Neural crest cell (in vitro differentiated cells): Measurements from ENCODE around the gene TMEM209. TPM values are rescaled to one million over a fixed set of nuclear protein-coding genes. Genes with fewer than 3 reads are reported as not detected.
"Not testable (repeated sequence)": the region's sequence is repeated elsewhere in the genome, so short reads cannot be mapped to it uniquely, and the experiment has no call there.

ENCODE experiments used
- DNase-seq: peaks from one replicate; pipeline ENCODE4 v3.0.0; 2021; ENCODE audit warnings: low read depth, mixed read lengths, low spot score
- H3K27ac Mint-ChIP-seq: one replicate; pipeline ENCODE4 v1.8.0; 2021; ENCODE audit warnings: mild to moderate bottlenecking, mixed read lengths; ENCODE audit not compliant: unreplicated experiment
- H3K27me3 Mint-ChIP-seq: 2 replicates; pipeline ENCODE4 v1.8.0; 2021; ENCODE audit warnings: low read depth, mild to moderate bottlenecking, mixed read lengths
- H3K36me3 Mint-ChIP-seq: 2 replicates; pipeline ENCODE4 v1.8.0; 2021; ENCODE audit warnings: low read depth, mild to moderate bottlenecking, mixed read lengths
- H3K4me1 Mint-ChIP-seq: 2 replicates; pipeline ENCODE4 v1.8.0; 2021; ENCODE audit warnings: mixed read lengths
- H3K4me3 Mint-ChIP-seq: one replicate; pipeline ENCODE4 v1.8.0; 2021; ENCODE audit warnings: mild to moderate bottlenecking, mixed read lengths
- H3K9me3 Mint-ChIP-seq: 2 replicates; pipeline ENCODE4 v1.8.0; 2021; ENCODE audit warnings: mixed read lengths
- CTCF ChIP-seq: fragments of 200-600 bp; sonication (generic); conservative IDR thresholded peaks from 2 replicates; pipeline ENCODE4 v1.5.0; 2021; ENCODE audit warnings: antibody characterized with exemption, mild to moderate bottlenecking
- total RNA-seq: library from RNA; stranded (reverse); gene quantifications from 2 replicates; pipeline ENCODE4 v1.2.1, GENCODE V29; 2021

Gene TMEM209
- total RNA-seq, 1 donor from 2014 or later: 43.6 TPM

DNA sequence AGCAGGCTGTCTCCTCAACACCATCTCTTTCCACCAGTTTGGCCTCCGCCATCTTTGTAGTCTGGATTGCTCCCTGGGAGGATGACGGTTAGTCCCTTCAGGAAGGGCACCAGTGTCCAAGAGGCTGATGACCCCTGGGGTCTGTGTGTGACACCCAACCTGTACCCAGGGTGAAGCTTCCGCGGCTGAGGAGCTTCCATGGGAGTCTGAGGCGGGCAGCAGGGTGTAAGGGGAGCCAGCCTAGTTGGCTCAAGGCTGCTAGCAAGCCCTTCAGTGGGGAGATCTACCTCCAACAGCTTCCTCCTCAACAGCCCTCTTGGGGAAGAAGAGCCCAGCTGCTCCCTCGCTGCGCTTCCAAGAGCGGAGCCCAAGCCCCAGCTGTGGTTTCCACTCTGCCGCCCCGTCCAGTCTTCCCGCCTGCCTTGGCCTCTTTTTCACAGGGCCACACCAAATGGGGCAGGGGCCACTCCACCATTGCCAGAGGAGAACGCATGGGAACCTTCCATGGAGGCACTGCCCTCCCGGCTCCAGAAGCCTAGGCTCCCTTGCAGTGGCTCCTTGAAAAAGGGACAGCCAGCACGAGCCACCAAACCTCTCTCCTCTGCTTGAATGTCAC is 57.4 kb downstream of the TMEM209 start:
- no peak overlapping the region for H3K27ac Mint-ChIP-seq
- H3K4me3 Mint-ChIP-seq: no peak overlapping the region
- H3K36me3 Mint-ChIP-seq: no peaks in the 10 kb centered on the region
- H3K9me3 Mint-ChIP-seq: no peaks in the 10 kb centered on the region
- H3K4me1 Mint-ChIP-seq: peaks cover 12% of the 10 kb centered on the region
- DNase-seq: no peak
- no peak for TF ChIP-seq CTCF
- no peaks in the 10 kb centered on the region for H3K27me3 Mint-ChIP-seq

- no peak overlapping the region for H3K4me3 Mint-ChIP-seq
- no peak for TF ChIP-seq CTCF
- H3K27me3 Mint-ChIP-seq: no peaks in the 10 kb centered on the region
- H3K4me1 Mint-ChIP-seq: peaks cover 18% of the 10 kb centered on the region
- no peaks in the 10 kb centered on the region for H3K9me3 Mint-ChIP-seq
- no peak for DNase-seq
- H3K36me3 Mint-ChIP-seq: no peaks in the 10 kb centered on the region
- no peak overlapping the region for H3K27ac Mint-ChIP-seq
Measured at GRCh38 chr7:130146693-130147405, 58.4 kb downstream of the TMEM209 start.

GRCh38 chr7:130146142-130146541 is 59.1 kb downstream of the TMEM209 start:
- not testable (repeated sequence) for H3K27ac Mint-ChIP-seq, H3K27me3 Mint-ChIP-seq, DNase-seq, H3K9me3 Mint-ChIP-seq, H3K4me3 Mint-ChIP-seq, H3K36me3 Mint-ChIP-seq
- peaks cover 23% of the 10 kb centered on the region for H3K4me1 Mint-ChIP-seq

GRCh38 chr7:130145424-130146100 is 59.6 kb downstream of the TMEM209 start:
- Mint-ChIP-seq H3K4me3 (no peak overlapping the region), H3K9me3 (no peaks in the 10 kb centered on the region), H3K27me3 (no peaks in the 10 kb centered on the region), H3K27ac (no peak overlapping the region), H3K36me3 (no peaks in the 10 kb centered on the region), H3K4me1 (peaks cover 23% of the 10 kb centered on the region)
- TF ChIP-seq CTCF: no peak
- DNase-seq: no peak

DNA sequence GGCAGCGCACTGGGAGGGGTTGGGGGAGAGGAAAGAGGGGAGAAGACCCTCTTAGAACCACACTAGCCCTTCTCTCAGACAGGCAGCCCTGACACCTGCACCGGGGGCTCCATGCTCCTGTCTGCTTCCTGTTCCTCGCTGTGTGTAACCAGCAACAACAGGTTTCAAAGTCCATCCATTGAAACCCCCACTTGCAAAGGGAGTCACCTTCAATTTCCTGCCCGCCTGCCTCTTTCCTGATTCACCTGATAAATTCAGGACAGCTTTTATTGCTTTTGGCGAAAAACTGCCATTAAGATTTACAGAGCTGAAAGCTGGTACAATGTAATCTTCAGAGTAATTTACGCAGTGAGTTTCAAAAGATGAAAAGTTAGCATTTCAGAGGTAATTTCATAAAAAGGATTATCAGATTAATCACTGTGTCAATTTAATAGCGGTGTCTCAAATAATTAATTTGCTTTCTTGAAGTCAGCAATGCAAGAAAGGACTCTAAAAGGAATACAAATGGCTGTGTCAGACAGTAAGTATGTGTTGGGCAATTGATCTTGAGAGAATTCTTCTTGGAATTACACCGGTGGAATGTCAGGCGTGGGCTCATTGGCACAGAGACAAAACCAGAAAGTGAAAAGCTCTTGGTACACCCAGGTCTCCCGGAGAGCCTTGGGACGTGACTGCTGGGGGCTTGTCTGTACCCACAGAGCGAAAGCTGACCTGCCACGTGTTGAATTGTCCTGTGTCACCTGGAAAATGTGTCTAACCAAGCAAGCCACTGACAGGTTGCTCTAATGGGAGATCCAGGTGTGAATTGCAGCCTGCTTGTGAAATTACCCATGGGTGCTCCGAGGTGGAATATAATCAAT is 60.7 kb downstream of the TMEM209 start:
- Mint-ChIP-seq H3K27ac (no peak overlapping the region), H3K4me1 (peaks cover 29% of the 10 kb centered on the region), H3K4me3 (no peak overlapping the region), H3K9me3 (no peaks in the 10 kb centered on the region), H3K27me3 (no peaks in the 10 kb centered on the region), H3K36me3 (no peaks in the 10 kb centered on the region)
- DNase-seq: no peak
- no peak for TF ChIP-seq CTCF
